Large intestine (tissue), 3 donors: ENCODE results near the gene NRXN3. TPM values are rescaled to one million over a fixed set of nuclear protein-coding genes. Genes with fewer than 3 reads are reported as not detected.

Experiments used
- DNase-seq, 2 donors: peaks; one replicate each; pipeline versions ENCODE4 v3.0.0 to v3.0.0-alpha.2; 2013
- H3K27ac ChIP-seq: one replicate; pipeline ENCODE4 v1.5.1; 2013; ENCODE audit warnings: low read length
- H3K27me3 ChIP-seq: 2 replicates; pipeline ENCODE4 v1.6.1; 2013; ENCODE audit warnings: low read length; ENCODE audit not compliant: control insufficient read depth, insufficient read depth
- H3K36me3 ChIP-seq: 2 replicates; pipeline ENCODE4 v1.6.1; 2013; ENCODE audit warnings: low read length; ENCODE audit not compliant: control insufficient read depth, insufficient read depth
- H3K4me1 ChIP-seq: one replicate; pipeline ENCODE4 v1.6.1; 2013; ENCODE audit warnings: low read length; ENCODE audit not compliant: control insufficient read depth, insufficient read depth
- H3K4me3 ChIP-seq: one replicate; pipeline ENCODE4 v1.5.1; 2013; ENCODE audit warnings: low read length
- H3K9me3 ChIP-seq: one replicate; pipeline ENCODE4 v1.6.1; 2013; ENCODE audit warnings: mild to moderate bottlenecking, low read depth, low read length, moderate library complexity; ENCODE audit not compliant: control insufficient read depth
- WGBS: methylation state at CpG from one replicate; pipeline ENCODE4 v1.1.5; 2013; ENCODE audit warnings: low lambda C conversion rate; ENCODE audit not compliant: insufficient coverage; 5-methylcytosine and 5-hydroxymethylcytosine counted together
- polyA plus RNA-seq: library from polyadenylated mRNA; unstranded; fragments of 120-200 nt; gene quantifications from one replicate; pipeline ENCODE4 v1.2.1, GENCODE V29; 2013

The NRXN3 gene
- polyA plus RNA-seq, 1 donor: 12.8 TPM

DNA sequence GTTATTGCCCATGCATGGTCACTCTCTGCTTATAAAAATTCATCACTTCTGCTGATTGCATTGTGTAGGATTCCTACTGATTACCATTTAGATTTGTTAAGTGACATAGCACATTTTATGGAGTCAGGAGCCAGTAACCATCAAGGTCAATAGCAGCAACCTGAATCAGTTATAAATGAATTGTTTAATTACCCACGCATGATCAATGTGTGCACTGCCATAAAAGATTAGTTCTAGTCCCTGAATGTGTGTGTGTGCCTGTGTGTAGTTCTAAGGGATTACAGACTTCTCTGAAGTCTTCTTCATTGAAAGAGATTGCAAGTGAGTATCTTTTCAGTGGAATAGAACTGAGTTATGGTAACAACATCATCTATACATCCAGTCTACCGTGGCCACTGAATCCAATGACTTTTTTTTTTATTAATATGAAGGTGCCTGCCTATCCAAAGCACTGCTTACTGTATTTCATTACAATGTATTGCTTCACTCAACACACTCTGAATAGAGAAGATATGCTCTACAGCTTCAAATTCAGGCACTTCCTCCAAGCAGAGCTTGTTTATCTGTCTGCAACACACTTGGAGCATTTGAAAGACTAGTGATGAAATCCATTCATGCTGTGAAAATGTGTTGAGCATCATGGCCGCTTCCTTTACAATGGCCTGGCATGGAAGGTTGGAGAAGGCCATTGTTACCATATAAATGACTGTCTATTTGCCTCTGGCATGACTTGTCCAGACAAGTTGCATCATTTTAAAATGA, 1659.4 kb downstream of the NRXN3 start:
- Histone ChIP-seq H3K27ac (no peak overlapping the region), H3K27me3 (no peaks in the 10 kb centered on the region), H3K4me3 (no peak overlapping the region), H3K9me3 (no peaks in the 10 kb centered on the region), H3K4me1 (no peaks in the 10 kb centered on the region), H3K36me3 (no peaks in the 10 kb centered on the region)
- no CpG with 5 or more reads among the region's 3 CpGs for WGBS
- DNase-seq: no peak

DNA sequence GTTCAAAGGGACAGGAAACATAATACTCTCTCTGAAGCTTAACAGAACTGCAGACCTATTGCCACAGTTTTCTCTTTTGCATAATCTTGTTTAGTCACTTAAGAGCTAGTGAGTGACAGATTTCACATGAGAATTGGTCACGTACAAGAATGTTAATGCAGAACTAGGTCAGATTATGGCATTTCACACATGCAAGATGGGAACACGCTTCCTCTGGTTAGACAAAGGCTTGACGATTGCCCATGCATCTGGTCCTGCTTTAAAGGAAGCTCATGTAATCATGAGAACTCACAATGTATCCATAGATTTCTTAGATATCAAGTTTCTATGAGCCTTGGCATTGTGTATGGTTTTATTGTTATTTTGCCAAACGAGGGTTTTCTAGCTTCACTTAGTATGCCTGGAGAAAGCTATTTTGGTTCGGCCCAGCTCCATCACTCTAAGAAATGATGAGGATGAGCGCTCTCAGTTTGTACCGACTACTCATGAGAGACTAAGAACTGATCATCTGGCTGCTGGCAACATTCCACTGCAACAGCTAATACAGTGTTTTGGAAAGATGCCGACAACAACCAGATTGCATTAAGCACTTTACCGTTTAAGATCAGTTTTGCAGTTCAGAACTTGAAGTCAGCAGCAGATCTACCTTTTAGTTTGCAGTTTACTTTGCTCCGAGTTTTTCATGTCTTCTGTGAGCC, 1661.2 kb downstream of the NRXN3 start:
- Histone ChIP-seq H3K27ac (no peak overlapping the region), H3K36me3 (no peaks in the 10 kb centered on the region), H3K4me1 (no peaks in the 10 kb centered on the region), H3K27me3 (no peaks in the 10 kb centered on the region), H3K9me3 (no peaks in the 10 kb centered on the region), H3K4me3 (no peak overlapping the region)
- 100% methylated on average over 1 of the region's 10 CpGs for WGBS
- no peak for DNase-seq

DNA sequence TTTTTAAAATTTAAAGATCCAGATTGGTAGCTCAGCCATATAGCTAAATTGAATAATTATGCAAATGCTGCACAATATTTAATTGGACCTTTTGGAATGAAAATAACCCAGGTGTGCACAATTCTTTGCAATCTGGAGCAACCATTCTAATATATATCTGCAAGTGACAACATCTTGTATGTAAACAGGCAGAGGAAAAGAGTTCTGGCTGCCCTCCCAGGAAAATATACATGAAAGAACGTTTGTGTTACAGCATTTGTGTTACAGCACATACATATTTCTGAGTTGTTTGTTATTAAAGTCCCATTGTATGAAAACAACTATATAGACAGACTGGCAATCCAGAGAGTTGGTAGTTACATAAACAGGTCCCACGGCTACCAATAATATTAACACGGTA, 1663.6 kb downstream of the NRXN3 start:
- no peaks in the 10 kb centered on the region for H3K9me3 ChIP-seq
- WGBS: 83% methylated on average over 1 of the region's 3 CpGs
- H3K27me3 ChIP-seq: no peaks in the 10 kb centered on the region
- H3K27ac ChIP-seq: no peak overlapping the region
- no peaks in the 10 kb centered on the region for H3K36me3 ChIP-seq
- no peak overlapping the region for H3K4me3 ChIP-seq
- H3K4me1 ChIP-seq: no peaks in the 10 kb centered on the region
- no peak for DNase-seq

DNA sequence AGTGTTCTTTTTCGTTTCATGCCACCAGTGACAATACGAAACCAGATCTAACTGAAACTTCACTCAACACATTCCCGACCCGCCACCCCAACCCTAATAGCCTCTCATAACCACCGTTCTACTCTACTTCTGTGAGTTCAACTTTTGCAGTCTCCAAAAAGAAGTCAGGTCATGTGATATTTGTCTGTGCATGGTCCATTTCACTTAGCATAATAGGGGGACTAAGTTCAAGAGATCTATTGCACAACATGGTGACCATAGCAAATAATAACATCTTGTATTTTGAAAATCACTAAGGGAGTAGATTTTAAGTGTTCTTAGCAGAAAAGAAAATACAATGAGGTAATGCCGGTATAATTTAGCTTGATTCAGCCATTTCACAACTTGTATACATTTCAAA, 1664.7 kb downstream of the NRXN3 start:
- Histone ChIP-seq H3K4me1 (no peaks in the 10 kb centered on the region), H3K27ac (no peak overlapping the region), H3K27me3 (no peaks in the 10 kb centered on the region), H3K4me3 (no peak overlapping the region), H3K36me3 (no peaks in the 10 kb centered on the region), H3K9me3 (no peaks in the 10 kb centered on the region)
- whole genome bisulfite sequencing: 97% methylated on average over 5 of the region's 6 CpGs
- no peak for DNase-seq

DNA sequence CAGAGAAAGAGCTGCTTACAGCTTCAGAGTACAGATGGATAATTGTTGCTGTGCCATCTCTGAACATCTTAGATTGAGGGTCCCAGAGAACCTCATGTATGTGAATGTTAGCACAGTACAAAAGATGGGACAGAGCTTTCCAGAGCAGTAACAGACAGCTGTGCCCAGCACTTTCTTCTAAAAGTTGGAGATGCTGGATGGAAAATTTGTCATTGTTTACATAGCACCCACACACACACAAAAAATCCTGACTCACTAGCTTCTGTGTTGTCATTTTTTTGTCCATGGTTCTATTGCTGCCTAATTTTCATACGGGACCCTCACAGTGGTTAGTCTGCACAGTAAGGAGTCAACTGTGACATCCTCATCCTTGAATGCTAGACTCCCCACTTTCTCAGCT, 1666.4 kb downstream of the NRXN3 start:
- H3K4me1 ChIP-seq: no peaks in the 10 kb centered on the region
- H3K27me3 ChIP-seq: no peaks in the 10 kb centered on the region
- no peak overlapping the region for H3K4me3 ChIP-seq
- no peaks in the 10 kb centered on the region for H3K36me3 ChIP-seq
- no peak for DNase-seq
- no peaks in the 10 kb centered on the region for H3K9me3 ChIP-seq
- WGBS: 80% methylated on average over 1 of the region's 1 CpG
- H3K27ac ChIP-seq: no peak overlapping the region

DNA sequence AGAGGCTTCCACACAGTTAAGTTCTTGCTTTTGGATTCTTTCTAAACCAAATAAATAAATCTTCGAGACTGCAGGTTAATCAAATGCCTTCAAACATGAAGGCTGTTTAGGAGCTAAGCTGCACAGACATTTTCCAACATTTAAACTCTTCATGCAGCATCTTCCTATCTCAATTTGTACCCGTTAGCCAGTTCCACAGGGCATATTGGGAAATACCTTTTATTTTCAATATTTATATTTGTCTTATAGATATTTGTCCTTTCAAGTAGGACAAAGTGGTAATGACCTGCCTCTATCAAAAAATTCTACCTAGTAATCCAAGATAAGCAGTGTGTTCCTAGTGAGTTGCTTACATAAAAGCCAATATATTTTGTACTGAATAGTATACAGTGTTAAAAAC, 1667.5 kb downstream of the NRXN3 start:
- no peaks in the 10 kb centered on the region for H3K9me3 ChIP-seq
- WGBS: 100% methylated on average over 1 of the region's 2 CpGs
- no peaks in the 10 kb centered on the region for H3K36me3 ChIP-seq

DNA sequence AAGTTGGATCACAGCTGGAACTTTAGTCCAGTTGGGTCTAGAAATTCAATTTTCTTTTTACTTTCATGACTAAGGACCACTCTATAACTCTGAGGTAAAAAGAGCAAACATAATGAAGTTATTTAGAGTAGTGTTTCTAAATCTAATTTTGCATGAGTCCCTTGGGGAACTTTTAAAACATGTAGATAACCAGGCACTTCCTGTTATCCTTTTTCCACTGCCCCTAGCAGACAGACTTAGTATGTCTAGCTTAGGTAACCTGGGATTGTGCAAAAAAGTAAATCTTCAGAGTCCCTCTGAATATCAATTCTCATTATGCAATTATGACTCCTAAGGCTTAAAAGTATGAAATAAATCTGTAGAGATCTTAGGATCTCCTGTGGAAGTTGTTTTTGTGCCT, 1669.9 kb downstream of the NRXN3 start:
- Histone ChIP-seq H3K36me3 (no peaks in the 10 kb centered on the region), H3K27me3 (no peaks in the 10 kb centered on the region), H3K4me3 (no peak overlapping the region), H3K4me1 (no peaks in the 10 kb centered on the region), H3K27ac (no peak overlapping the region), H3K9me3 (no peaks in the 10 kb centered on the region)
- DNase-seq: no peak

More for the DNA sequence above, 1667.5 kb downstream of the NRXN3 start:
- Histone ChIP-seq H3K4me3 (no peak overlapping the region), H3K27me3 (no peaks in the 10 kb centered on the region), H3K4me1 (no peaks in the 10 kb centered on the region), H3K27ac (no peak overlapping the region)
- DNase-seq: no peak

DNA sequence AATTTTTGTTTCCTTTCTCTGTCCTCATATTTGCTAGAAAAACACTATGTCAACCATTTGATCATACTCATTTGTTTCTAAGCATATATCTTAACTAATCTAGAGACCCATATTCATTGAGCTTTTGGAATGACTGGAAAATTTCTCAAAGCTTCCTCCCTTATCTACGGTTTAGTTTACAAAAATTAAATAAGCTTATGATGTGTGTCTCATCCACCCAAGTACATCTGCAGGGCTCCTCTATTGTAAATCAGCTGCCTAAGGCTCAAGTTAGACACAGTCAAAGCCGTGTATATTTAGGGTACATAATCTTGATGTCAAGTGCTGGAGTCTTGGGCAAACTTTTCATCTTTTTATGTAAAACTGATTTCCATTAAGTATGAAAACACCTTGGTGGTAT, 1670.7 kb downstream of the NRXN3 start:
- Histone ChIP-seq H3K36me3 (no peaks in the 10 kb centered on the region), H3K4me3 (no peak overlapping the region), H3K27me3 (no peaks in the 10 kb centered on the region), H3K4me1 (no peaks in the 10 kb centered on the region), H3K9me3 (peaks cover 5% of the 10 kb centered on the region), H3K27ac (no peak overlapping the region)
- no peak for DNase-seq
- WGBS: 50% methylated on average over 1 of the region's 2 CpGs

DNA sequence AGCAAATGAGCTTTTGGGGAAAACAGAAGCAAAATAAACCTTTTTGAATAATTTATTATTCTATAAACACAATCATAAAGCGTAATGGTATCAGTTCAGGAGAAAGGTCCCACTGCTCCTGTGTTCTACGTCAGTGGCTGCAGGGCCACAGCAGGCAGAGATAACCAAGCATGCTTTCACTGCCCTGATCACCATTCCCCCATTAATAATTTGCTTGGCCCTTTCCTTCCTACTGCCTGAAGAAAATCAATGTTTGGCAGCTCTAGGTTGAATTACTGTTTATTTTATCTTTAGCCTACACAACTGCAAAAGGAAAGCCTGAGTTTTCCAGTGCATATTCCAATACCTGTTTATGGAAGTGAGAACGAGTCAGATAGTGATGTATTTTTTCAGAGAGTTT, 1671.3 kb downstream of the NRXN3 start:
- WGBS: 50% methylated on average over 1 of the region's 3 CpGs
- H3K9me3 ChIP-seq: peaks cover 5% of the 10 kb centered on the region
- H3K27me3 ChIP-seq: no peaks in the 10 kb centered on the region
- DNase-seq: no peak
- no peak overlapping the region for H3K4me3 ChIP-seq
- H3K27ac ChIP-seq: no peak overlapping the region
- H3K36me3 ChIP-seq: no peaks in the 10 kb centered on the region
- no peaks in the 10 kb centered on the region for H3K4me1 ChIP-seq

DNA sequence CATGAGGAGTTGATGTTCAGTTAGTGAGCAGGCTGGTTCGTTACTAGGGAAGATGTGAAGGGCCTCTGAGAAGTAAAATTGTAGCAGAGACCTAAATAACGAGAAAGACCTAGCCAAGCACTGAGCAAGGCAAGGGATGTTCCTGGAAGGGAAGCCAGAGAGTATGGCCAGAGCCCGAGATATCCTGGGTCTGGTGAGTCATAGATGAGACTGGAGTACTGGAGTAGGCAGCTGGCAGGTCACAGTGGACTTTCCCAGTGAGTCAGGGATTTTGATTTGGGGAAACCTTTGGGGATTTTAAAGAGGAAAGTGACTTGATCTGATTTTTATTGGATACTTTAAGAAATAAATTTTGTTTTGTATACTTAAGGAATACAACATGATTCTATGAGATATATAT, 1672.1 kb downstream of the NRXN3 start:
- Histone ChIP-seq H3K9me3 (peaks cover 5% of the 10 kb centered on the region), H3K36me3 (no peaks in the 10 kb centered on the region), H3K4me3 (no peak overlapping the region), H3K27me3 (no peaks in the 10 kb centered on the region), H3K27ac (no peak overlapping the region), H3K4me1 (no peaks in the 10 kb centered on the region)
- no CpG with 5 or more reads among the region's 3 CpGs for WGBS
- DNase-seq: no peak
